HCT116 (cell line): Measurements from ENCODE around the gene SUOX.

Source experiments
- CTCF ChIP-seq, 3 experiments: fragments of 200-600 bp in 1 of 3; sonication (generic) in 1 of 3; IDR thresholded peaks in 2 of 3; conservative IDR thresholded peaks in 1 of 3; 2 replicates each; pipeline ENCODE4 v1.5.1; 2012 to 2017; ENCODE audit warnings: low read depth in 2 of 3, low read length in 2 of 3, antibody characterized with exemption in 1 of 3, borderline replicate concordance in 1 of 3, control low read depth in 1 of 3, mild to moderate bottlenecking in 1 of 3, mixed read lengths in 1 of 3, mixed run types in 1 of 3, moderate library complexity in 1 of 3; ENCODE audit not compliant: insufficient read depth in 1 of 3
- ELF1 ChIP-seq: IDR thresholded peaks from 2 replicates; pipeline ENCODE4 v1.6.1; 2012; ENCODE audit warnings: low read depth, borderline replicate concordance
- EZH2phosphoT487 ChIP-seq: fragments of 200-600 bp; IDR thresholded peaks from 2 replicates; pipeline ENCODE4 v1.6.1; 2018; ENCODE audit warnings: antibody characterized with exemption, borderline replicate concordance
- POLR2A ChIP-seq: IDR thresholded peaks from 2 replicates; pipeline ENCODE4 v1.7.0; 2011; ENCODE audit warnings: borderline replicate concordance; ENCODE audit not compliant: insufficient read depth, insufficient read length; ENCODE audit errors: extremely low read depth
- RAD21 ChIP-seq: IDR thresholded peaks from 2 replicates; pipeline ENCODE4 v1.6.1; 2012; ENCODE audit warnings: low read depth, mild to moderate bottlenecking
- SIN3A ChIP-seq: IDR thresholded peaks from 2 replicates; pipeline ENCODE4 v1.6.1; 2012; ENCODE audit warnings: low read depth
- SP1 ChIP-seq: IDR thresholded peaks from 2 replicates; pipeline ENCODE4 v1.6.1; 2012; ENCODE audit warnings: low read depth
- ZNF274 ChIP-seq: fragments of 200-500 bp; sonication (Bioruptor generic); IDR thresholded peaks from 2 replicates; pipeline ENCODE4 v1.6.1; 2014; ENCODE audit warnings: mild to moderate bottlenecking, low read depth, low read length, inconsistent platforms

DNA sequence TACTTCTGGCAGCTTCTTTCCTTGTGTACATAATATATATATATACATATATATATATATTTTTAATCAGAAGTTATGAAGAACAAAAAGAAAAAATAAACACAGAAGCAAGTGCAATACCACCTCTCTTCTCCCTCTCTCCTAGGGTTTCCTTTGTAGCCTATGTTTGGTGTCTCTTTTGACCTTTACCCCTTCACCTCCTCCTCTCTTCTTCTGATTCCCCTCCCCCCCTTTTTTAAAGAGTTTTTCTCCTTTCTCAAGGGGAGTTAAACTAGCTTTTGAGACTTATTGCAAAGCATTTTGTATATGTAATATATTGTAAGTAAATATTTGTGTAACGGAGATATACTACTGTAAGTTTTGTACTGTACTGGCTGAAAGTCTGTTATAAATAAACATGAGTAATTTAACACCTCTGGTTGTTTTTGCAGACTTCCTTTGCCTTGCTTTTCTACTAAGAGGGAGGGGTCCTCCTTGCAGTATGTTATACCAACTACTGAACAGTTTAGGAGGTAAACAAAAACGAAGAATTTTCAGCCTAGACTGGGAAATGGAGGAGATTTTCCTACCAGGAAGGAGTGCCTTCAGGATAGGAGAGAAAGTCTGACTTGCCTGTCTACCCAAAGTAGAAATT is 41.1 kb downstream of the SUOX start:
- TF ChIP-seq CTCF (IDR thresholded peaks at IDR 0.05 in 2 of 3, conservative IDR thresholded peaks at IDR 0.05 in 1 of 3; ENCODE audit: borderline replicate concordance in 1 of 3, insufficient read depth in 1 of 3, low read depth in 2 of 3, low read length in 2 of 3), result no peak
- no peak for TF ChIP-seq RAD21
- no peak for TF ChIP-seq ZNF274
- no peak for TF ChIP-seq ELF1
- TF ChIP-seq POLR2A, result no peak
- no peak for TF ChIP-seq EZH2phosphoT487
- no peak for TF ChIP-seq SIN3A
- TF ChIP-seq SP1, result no peak
